Mesenchymal stem cell (in vitro differentiated cells and primary cell): ENCODE measurements around the gene FBXO3.
"Not testable (repeated sequence)": the region's sequence is repeated elsewhere in the genome, so short reads cannot be mapped to it uniquely, and the experiment has no call there.

Experiments
- DNase-seq: peaks from one replicate; pipeline ENCODE4 v3.0.0-alpha.2; 2013
- H2AFZ ChIP-seq: one replicate; pipeline ENCODE4 v1.6.1; 2013; ENCODE audit warnings: low read depth, mild to moderate bottlenecking, control low read depth, inconsistent platforms, low read length, moderate library complexity
- H2AK5ac ChIP-seq: 2 replicates; pipeline ENCODE4 v1.6.1; 2013; ENCODE audit warnings: low read length, moderate library complexity, mild to moderate bottlenecking, inconsistent platforms; ENCODE audit not compliant: severe bottlenecking
- H2BK120ac ChIP-seq: one replicate; pipeline ENCODE4 v1.6.1; 2013; ENCODE audit warnings: low read depth, mild to moderate bottlenecking, inconsistent platforms, low read length, moderate library complexity
- H2BK12ac ChIP-seq, 2 experiments: one replicate each; pipeline ENCODE4 v1.6.1; 2013; ENCODE audit warnings: inconsistent platforms in 2 of 2, low read length in 2 of 2, mild to moderate bottlenecking in 2 of 2, moderate library complexity in 2 of 2, control low read depth in 1 of 2
- H2BK15ac ChIP-seq: one replicate; pipeline ENCODE4 v1.6.1; 2013; ENCODE audit warnings: mild to moderate bottlenecking, low read depth, inconsistent platforms; ENCODE audit not compliant: poor library complexity, severe bottlenecking
- H2BK5ac ChIP-seq: 2 replicates; pipeline ENCODE4 v1.6.1; 2013; ENCODE audit warnings: low read depth, mild to moderate bottlenecking, low read length, control low read depth, inconsistent platforms; ENCODE audit not compliant: poor library complexity, severe bottlenecking
- H3K14ac ChIP-seq, 2 experiments: one replicate each; pipeline ENCODE4 v1.6.1; 2013; ENCODE audit warnings: inconsistent platforms in 2 of 2, low read length in 2 of 2, control low read depth in 1 of 2, mild to moderate bottlenecking in 1 of 2, moderate library complexity in 1 of 2
- H3K18ac ChIP-seq, 2 experiments: one replicate each; pipeline ENCODE4 v1.6.1; 2013; ENCODE audit warnings: inconsistent platforms in 2 of 2, low read length in 2 of 2, control low read depth in 1 of 2, low read depth in 1 of 2, mild to moderate bottlenecking in 1 of 2
- H3K23ac ChIP-seq, 2 experiments: one replicate each; pipeline ENCODE4 v1.6.1; 2013; ENCODE audit warnings: inconsistent platforms in 2 of 2, low read length in 2 of 2, mild to moderate bottlenecking in 2 of 2, moderate library complexity in 2 of 2, control low read depth in 1 of 2
- H3K27ac ChIP-seq: 2 replicates; pipeline ENCODE4 v1.5.1; 2013; ENCODE audit warnings: mild to moderate bottlenecking, moderate library complexity, low read length, control low read depth, inconsistent platforms; ENCODE audit not compliant: poor library complexity, severe bottlenecking
- H3K27me3 ChIP-seq, 2 experiments: 2 replicates each; pipeline versions ENCODE4 v1.6.1 to v1.7.0; 2013; ENCODE audit warnings: low read length in 2 of 2, mild to moderate bottlenecking in 2 of 2, moderate library complexity in 2 of 2, control low read depth in 1 of 2, inconsistent platforms in 1 of 2; ENCODE audit not compliant: control insufficient read depth in 1 of 2, insufficient read depth in 1 of 2
- H3K36me3 ChIP-seq, 2 experiments: 2 replicates each; pipeline versions ENCODE4 v1.6.1 to v1.7.0; 2013; ENCODE audit warnings: low read length in 2 of 2, control low read depth in 1 of 2, inconsistent platforms in 1 of 2, low read depth in 1 of 2, mild to moderate bottlenecking in 1 of 2; ENCODE audit not compliant: insufficient read depth in 2 of 2, control insufficient read depth in 1 of 2
- H3K4ac ChIP-seq, 2 experiments: one replicate each; pipeline ENCODE4 v1.6.1; 2013; ENCODE audit warnings: inconsistent platforms in 2 of 2, low read length in 2 of 2, mild to moderate bottlenecking in 2 of 2, moderate library complexity in 2 of 2, control low read depth in 1 of 2, low read depth in 1 of 2
- H3K4me1 ChIP-seq: 2 replicates; pipeline ENCODE4 v1.6.1; 2013; ENCODE audit warnings: low read depth, low read length, control low read depth; ENCODE audit not compliant: control insufficient read depth, insufficient read depth
- H3K4me2 ChIP-seq: 2 replicates; pipeline ENCODE4 v1.6.1; 2013; ENCODE audit warnings: low read length, mild to moderate bottlenecking, inconsistent platforms; ENCODE audit not compliant: poor library complexity, severe bottlenecking
- H3K4me3 ChIP-seq, 2 experiments: 2 replicates each; pipeline versions ENCODE4 v1.5.1 to v1.7.0; 2013; ENCODE audit warnings: low read length in 2 of 2, mild to moderate bottlenecking in 2 of 2, control low read depth in 1 of 2, low read depth in 1 of 2; ENCODE audit not compliant: insufficient read depth in 1 of 2
- H3K79me1 ChIP-seq: replicated peaks from 2 replicates; pipeline ENCODE4 v1.6.1; 2013; ENCODE audit warnings: mild to moderate bottlenecking, control low read depth, low read length, inconsistent platforms; ENCODE audit not compliant: poor library complexity, severe bottlenecking
- H3K9ac ChIP-seq: 2 replicates; pipeline ENCODE4 v1.7.0; 2013; ENCODE audit warnings: mild to moderate bottlenecking, low read length, moderate library complexity
- H3K9me3 ChIP-seq: 2 replicates; pipeline ENCODE4 v1.7.0; 2013; ENCODE audit warnings: mild to moderate bottlenecking, low read length; ENCODE audit not compliant: control insufficient read depth
- H4K8ac ChIP-seq: one replicate; pipeline ENCODE4 v1.6.1; 2013; ENCODE audit warnings: inconsistent platforms, mild to moderate bottlenecking, low read length, moderate library complexity
- H4K91ac ChIP-seq: one replicate; pipeline ENCODE4 v1.6.1; 2013; ENCODE audit warnings: mild to moderate bottlenecking, low read length, inconsistent platforms
- WGBS: methylation state at CpG from one replicate; pipeline ENCODE4 v1.1.7; 2013; ENCODE audit warnings: mixed read lengths; 5-methylcytosine and 5-hydroxymethylcytosine counted together

The FBXO3 gene

DNA sequence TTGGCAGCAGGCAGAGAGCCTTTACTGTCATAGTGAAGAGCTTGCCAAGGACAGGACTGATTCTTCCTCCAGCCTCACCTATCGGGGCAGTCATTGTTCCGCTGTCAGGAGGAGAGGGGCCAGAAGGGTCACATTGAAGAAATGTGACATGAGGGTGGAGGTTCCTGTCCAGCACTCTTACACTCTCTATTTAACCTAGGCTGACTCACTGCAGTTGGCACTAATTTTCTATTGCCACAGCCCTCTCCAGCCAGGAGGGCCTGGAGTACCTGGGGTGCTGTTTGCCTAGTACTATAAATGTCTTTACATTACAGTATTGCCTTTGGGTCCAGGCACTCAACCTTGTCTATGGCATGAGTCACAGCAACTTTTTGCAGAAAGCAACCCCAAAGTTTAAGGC lies 66.5 kb downstream of the FBXO3 start:
- not testable (repeated sequence) for H2BK12ac ChIP-seq, H3K4me3 ChIP-seq, DNase-seq, H2BK15ac ChIP-seq, H4K91ac ChIP-seq, H2BK5ac ChIP-seq, H2BK120ac ChIP-seq, H3K27ac ChIP-seq, H2AK5ac ChIP-seq, H3K4me2 ChIP-seq, H3K23ac ChIP-seq, H3K4me1 ChIP-seq, H3K4ac ChIP-seq, H2AFZ ChIP-seq, H3K9ac ChIP-seq, H4K8ac ChIP-seq, H3K9me3 ChIP-seq, H3K14ac ChIP-seq, H3K18ac ChIP-seq, H3K27me3 ChIP-seq
- peaks cover 25 to 91% of the 10 kb centered on the region in 2 experiments for H3K36me3 ChIP-seq
- WGBS: no CpG with 5 or more reads among the region's 2 CpGs
- H3K79me1 ChIP-seq: peaks cover 27% of the 10 kb centered on the region

DNA sequence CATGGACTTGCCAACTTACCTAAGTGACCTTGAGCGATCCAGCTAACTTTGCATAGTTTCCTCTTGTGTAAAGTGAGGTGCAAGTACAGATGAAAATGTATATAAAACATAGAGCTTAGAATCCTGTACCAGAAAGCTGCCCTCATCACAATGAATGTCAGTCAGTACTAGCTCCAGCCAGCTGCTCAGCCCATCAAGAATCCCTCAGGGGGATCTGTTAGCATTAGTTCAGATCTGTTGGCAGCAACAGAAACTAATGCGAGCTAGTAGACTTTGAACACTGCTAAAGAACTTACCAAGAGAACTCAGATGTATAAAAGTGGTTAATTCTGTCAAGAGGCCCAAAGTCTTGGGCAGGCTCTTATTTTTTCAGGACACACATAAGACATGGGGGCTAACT lies 67.4 kb downstream of the FBXO3 start:
- no peak overlapping the region for H3K23ac ChIP-seq
- 93% methylated on average over 2 of the region's 2 CpGs for WGBS
- no peaks in the 10 kb centered on the region for H3K9me3 ChIP-seq

DNA sequence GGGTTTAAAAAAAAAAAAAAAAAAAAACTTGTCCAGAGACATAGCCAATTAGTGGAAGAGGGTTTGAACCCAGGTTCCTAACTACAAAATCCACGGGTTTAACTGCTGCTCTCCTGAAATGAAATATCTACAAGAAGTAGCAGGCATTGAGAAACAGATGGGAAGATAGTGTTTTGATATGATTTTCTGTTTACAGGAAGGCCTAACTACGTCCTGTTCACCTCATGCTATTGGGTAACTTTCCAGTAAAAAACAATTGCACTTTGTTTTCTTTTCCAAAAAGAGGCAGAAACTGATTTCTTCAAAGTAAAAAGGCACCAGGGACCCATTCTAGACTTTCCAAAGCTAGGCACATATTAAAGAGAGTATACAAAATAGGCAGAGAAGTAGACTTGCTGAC lies 67.8 kb downstream of the FBXO3 start:
- peaks cover 25% of the 10 kb centered on the region for H3K79me1 ChIP-seq
- H3K4me1 ChIP-seq: peaks cover 13% of the 10 kb centered on the region
- H3K18ac ChIP-seq: no peak overlapping the region
- H3K36me3 ChIP-seq: peaks cover 25 to 78% of the 10 kb centered on the region in 2 experiments
- H4K8ac ChIP-seq: no peak overlapping the region
- H2BK120ac ChIP-seq: no peak overlapping the region
- H2AFZ ChIP-seq: no peak overlapping the region
- no peak overlapping the region for H2AK5ac ChIP-seq
- no peak overlapping the region for H2BK12ac ChIP-seq
- no peak overlapping the region for H3K23ac ChIP-seq
- no peak overlapping the region for H3K14ac ChIP-seq
- H3K4ac ChIP-seq: no peak overlapping the region
- peak overlapping the region; percentile 36 for H3K9ac ChIP-seq
- no peak overlapping the region for H3K27ac ChIP-seq
- no peak overlapping the region for H2BK5ac ChIP-seq
- no peak overlapping the region for H3K4me3 ChIP-seq
- H2BK15ac ChIP-seq: no peak overlapping the region
- WGBS: 88% methylated on average over 1 of the region's 2 CpGs
- H3K27me3 ChIP-seq: no peaks in the 10 kb centered on the region
- no peak overlapping the region for H4K91ac ChIP-seq
- no peak overlapping the region for H3K4me2 ChIP-seq
- no peaks in the 10 kb centered on the region for H3K9me3 ChIP-seq
- DNase-seq: no peak

More for the DNA sequence above, 67.4 kb downstream of the FBXO3 start:
- Histone ChIP-seq H3K4ac (no peak overlapping the region), H3K27ac (no peak overlapping the region), H3K4me2 (no peak overlapping the region), H4K91ac (no peak overlapping the region), H3K27me3 (no peaks in the 10 kb centered on the region), H3K9ac (peak overlapping the region; percentile 36), H3K14ac (no peak overlapping the region), H3K4me1 (peaks cover 11% of the 10 kb centered on the region), H3K79me1 (peaks cover 25% of the 10 kb centered on the region), H2BK12ac (no peak overlapping the region), H3K36me3 (peaks cover 25 to 82% of the 10 kb centered on the region in 2 experiments), H3K4me3 (no peak overlapping the region), H3K18ac (no peak overlapping the region), H2BK15ac (no peak overlapping the region), H2BK5ac (no peak overlapping the region), H2AFZ (no peak overlapping the region), H4K8ac (no peak overlapping the region), H2AK5ac (no peak overlapping the region), H2BK120ac (no peak overlapping the region)
- DNase-seq: no peak

DNA sequence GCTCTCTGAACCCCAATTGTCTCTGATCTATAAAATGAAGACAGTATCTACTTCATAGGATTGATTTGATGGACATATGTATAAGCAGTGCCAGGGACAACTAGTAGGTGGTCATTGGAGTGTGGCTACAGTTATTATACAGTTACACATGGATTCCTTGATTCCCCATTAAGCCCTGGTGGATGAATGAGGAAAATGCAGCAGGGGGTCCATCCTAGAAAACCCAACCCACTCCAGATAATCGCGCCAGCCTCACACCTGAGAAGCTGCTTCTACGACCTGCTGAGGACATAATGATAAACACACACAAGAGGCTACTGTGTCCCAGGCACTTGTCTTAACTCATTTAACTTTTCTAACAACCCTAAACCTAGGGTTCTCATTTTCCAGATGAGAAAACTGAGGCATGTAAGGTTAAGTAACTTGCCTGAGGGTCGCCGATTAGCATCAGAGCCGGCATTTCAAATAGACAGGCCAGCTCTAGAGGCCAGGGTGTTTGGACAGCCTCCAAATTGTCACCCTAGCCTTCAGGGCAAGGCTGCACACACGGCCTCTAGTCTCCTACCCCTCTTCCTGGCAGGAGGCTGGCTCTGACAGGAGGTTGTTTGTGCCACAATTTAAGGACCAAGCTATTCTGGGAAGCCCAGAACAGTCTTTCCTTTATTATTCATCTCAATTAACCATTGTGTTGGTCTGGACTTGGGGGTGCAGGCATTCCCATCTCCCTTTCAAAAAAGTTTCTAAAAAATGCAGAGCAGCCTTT lies 69.9 kb downstream of the FBXO3 start:
- no peak overlapping the region for H3K14ac ChIP-seq
- no peak overlapping the region for H4K8ac ChIP-seq
- no peak overlapping the region for H2BK15ac ChIP-seq
- H3K18ac ChIP-seq: no peak overlapping the region
- H2AFZ ChIP-seq: no peak overlapping the region
- no peak overlapping the region for H2BK120ac ChIP-seq
- H3K4me2 ChIP-seq: no peak overlapping the region
- no peak overlapping the region for H4K91ac ChIP-seq
- H3K36me3 ChIP-seq: peaks cover 18 to 56% of the 10 kb centered on the region in 2 experiments
- H2BK5ac ChIP-seq: no peak overlapping the region
- DNase-seq: no peak
- H2BK12ac ChIP-seq: no peak overlapping the region
- H3K4me1 ChIP-seq: peaks cover 16% of the 10 kb centered on the region
- H3K27me3 ChIP-seq: no peaks in the 10 kb centered on the region
- peaks cover 17% of the 10 kb centered on the region for H3K79me1 ChIP-seq
- no peak overlapping the region for H3K27ac ChIP-seq
- H3K4me3 ChIP-seq: no peak overlapping the region
- no peak overlapping the region for H2AK5ac ChIP-seq
- peak overlapping the region; percentile 19 for H3K9ac ChIP-seq
- H3K4ac ChIP-seq: no peak overlapping the region
- H3K23ac ChIP-seq: no peak overlapping the region
- 92% methylated on average over 7 of the region's 7 CpGs for WGBS
- no peaks in the 10 kb centered on the region for H3K9me3 ChIP-seq
